ENCODE data around the gene NDUFB5.

NDUFB5 gene

GRCh38 chr3:179668429-179668828 lies 63.8 kb downstream of the NDUFB5 start:
- TF ChIP-seq, protein P1, sequence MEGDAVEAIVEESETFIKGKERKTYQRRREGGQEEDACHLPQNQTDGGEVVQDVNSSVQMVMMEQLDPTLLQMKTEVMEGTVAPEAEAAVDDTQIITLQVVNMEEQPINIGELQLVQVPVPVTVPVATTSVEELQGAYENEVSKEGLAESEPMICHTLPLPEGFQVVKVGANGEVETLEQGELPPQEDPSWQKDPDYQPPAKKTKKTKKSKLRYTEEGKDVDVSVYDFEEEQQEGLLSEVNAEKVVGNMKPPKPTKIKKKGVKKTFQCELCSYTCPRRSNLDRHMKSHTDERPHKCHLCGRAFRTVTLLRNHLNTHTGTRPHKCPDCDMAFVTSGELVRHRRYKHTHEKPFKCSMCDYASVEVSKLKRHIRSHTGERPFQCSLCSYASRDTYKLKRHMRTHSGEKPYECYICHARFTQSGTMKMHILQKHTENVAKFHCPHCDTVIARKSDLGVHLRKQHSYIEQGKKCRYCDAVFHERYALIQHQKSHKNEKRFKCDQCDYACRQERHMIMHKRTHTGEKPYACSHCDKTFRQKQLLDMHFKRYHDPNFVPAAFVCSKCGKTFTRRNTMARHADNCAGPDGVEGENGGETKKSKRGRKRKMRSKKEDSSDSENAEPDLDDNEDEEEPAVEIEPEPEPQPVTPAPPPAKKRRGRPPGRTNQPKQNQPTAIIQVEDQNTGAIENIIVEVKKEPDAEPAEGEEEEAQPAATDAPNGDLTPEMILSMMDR (IDR thresholded peaks at IDR 0.05; ENCODE audit: insufficient read depth, low read length, missing control alignments), result no peak
- ChIA-PET POLR2A (no interaction called here), CTCF (interaction anchor here (1.1 kb wide), 1 partner anchor 18 kb away, joined by 5 read pairs; no protein-coding TSS in a partner anchor)
- no peak for DNase-seq (ENCODE audit: low read depth, low spot score)
- no peak overlapping the region for H3K4me3 ChIP-seq (ENCODE audit: low read depth, low read length)

DNA sequence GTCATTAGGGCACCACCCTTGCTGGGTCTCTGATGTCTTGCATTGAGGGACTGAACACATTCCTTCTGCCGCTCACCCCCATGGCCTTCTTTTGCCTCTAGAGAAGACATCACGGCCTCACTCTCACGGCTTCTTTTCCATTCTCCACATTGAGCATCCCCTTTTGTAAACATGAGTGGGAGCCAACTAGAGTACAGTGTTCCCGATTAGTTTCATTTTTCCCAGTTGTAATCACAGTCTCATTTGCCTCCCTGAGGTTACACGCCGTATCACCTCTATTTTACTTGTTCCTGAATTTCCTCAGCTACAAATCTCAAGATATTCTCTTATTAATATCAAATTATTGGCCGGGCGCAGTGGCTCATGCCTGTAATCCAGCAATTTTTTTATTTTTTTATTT lies 65.7 kb downstream of the NDUFB5 start:
- TF ChIP-seq, protein P1 (IDR thresholded peaks at IDR 0.05; ENCODE audit: insufficient read depth, low read length, missing control alignments), result no peak
- no peak overlapping the region for H3K4me3 ChIP-seq (ENCODE audit: low read depth, low read length)
- no peak for DNase-seq (ENCODE audit: low read depth, low spot score)
- ChIA-PET POLR2A (no interaction called here), CTCF (interaction anchor here (2.1 kb wide), 1 partner anchor 21 kb away, joined by 7 read pairs; no protein-coding TSS in a partner anchor)

- ChIA-PET POLR2A (interaction anchor here (1.0 kb wide), 1 partner anchor 18 kb away, joined by 3 read pairs; no protein-coding TSS in a partner anchor), CTCF (interaction anchor here (0.9 to 2.1 kb wide), 2 partner anchors 10 to 22 kb away, joined by 4 to 7 read pairs; no protein-coding TSS in a partner anchor)
- TF ChIP-seq, protein P1 (IDR thresholded peaks at IDR 0.05; ENCODE audit: insufficient read depth, low read length, missing control alignments), result no peak
- no peak overlapping the region for H3K4me3 ChIP-seq (ENCODE audit: low read depth, low read length)
- DNase-seq (ENCODE audit: low read depth, low spot score), result no peak
These were observed 66.7 kb downstream of the NDUFB5 start for GRCh38 chr3:179671309-179671708.

DNA sequence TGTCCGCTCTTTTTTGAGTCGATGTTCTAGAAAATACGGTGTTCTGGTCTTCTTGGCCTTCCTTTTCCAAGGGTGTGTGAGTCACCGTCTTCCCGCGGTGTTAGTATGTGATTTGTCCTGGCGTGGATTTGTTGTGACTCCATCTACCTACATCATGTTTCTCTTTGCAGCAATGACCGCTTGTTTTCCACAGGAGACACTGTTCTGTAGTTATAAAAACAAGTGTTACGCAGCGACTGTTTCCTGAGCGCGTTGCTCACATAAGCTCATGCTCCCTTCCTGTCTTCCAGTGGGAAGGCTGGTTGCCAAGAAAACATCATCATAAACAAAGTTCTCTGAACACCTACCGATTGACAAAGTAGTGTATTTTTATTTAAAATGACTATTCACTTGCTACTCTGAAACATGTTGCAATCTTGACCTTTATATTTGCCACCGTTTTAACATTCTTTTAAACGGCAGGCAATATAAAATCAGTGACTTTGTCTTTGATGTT lies 67.2 kb downstream of the NDUFB5 start:
- TF ChIP-seq, protein P1 (IDR thresholded peaks at IDR 0.05; ENCODE audit: insufficient read depth, low read length, missing control alignments), result no peak
- no peak overlapping the region for H3K4me3 ChIP-seq (ENCODE audit: low read depth, low read length)
- CTCF ChIA-PET, result interaction anchor here (0.9 to 2.1 kb wide), 3 partner anchors 11 to 22 kb away, joined by 4 to 7 read pairs (median 5); no protein-coding TSS in a partner anchor
- POLR2A ChIA-PET, result interaction anchor here (1.0 kb wide), 1 partner anchor 18 kb away, joined by 3 read pairs; no protein-coding TSS in a partner anchor
- DNase-seq (ENCODE audit: low read depth, low spot score), result no peak

DNA sequence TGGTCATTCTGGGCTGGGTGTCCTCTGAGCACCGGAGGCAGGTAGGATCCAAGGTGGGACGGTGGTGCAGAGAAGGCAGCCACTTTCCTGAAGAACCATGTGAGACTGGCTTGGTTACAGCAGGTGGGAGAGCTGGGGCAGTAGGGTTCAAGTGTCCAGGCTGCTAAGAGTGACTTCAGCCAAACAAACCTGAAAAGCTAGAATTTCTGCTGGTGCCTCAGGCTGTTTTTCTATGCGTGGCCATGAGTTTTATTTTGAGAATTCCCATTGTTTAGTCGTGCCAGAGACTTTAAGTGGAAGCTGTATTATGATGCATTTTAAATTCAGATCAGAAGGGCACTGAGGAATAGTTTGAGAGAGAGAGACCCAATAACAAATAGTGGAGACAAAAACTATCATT lies 68.3 kb downstream of the NDUFB5 start:
- DNase-seq (ENCODE audit: low read depth, low spot score), result no peak
- ChIA-PET CTCF (interaction anchor here (0.9 to 1.3 kb wide), 2 partner anchors 20 to 23 kb away, joined by 3 to 5 read pairs; partner anchors contain the start of gene USP13), POLR2A (no interaction called here)
- H3K4me3 ChIP-seq (ENCODE audit: low read depth, low read length), result no peak overlapping the region
- TF ChIP-seq, protein P1 (IDR thresholded peaks at IDR 0.05; ENCODE audit: insufficient read depth, low read length, missing control alignments), result no peak

- ChIA-PET CTCF (no interaction called here), POLR2A (no interaction called here)
- TF ChIP-seq, protein P1 (IDR thresholded peaks at IDR 0.05; ENCODE audit: insufficient read depth, low read length, missing control alignments), result no peak
- no peak overlapping the region for H3K4me3 ChIP-seq (ENCODE audit: low read depth, low read length)
- DNase-seq (ENCODE audit: low read depth, low spot score), result no peak
These were observed 68.9 kb downstream of the NDUFB5 start for GRCh38 chr3:179673523-179673922.

Data from AG04449 (cell line).